Suprapubic skin (tissue), 4 donors: ENCODE data around the gene COL15A1.

Experiments used
- CTCF ChIP-seq, 2 donors: fragments of 200-600 bp in 1 of 2; fragments of 450-650 bp in 1 of 2; sonication (generic) in 1 of 2; IDR thresholded peaks; one replicate each; pipeline ENCODE4 v1.5.1; 2016 to 2019; ENCODE audit warnings: antibody characterized with exemption in 2 of 2, mild to moderate bottlenecking in 1 of 2, moderate library complexity in 1 of 2
- POLR2A ChIP-seq, 2 donors: fragments of 450-650 bp; IDR thresholded peaks; one replicate each; pipeline ENCODE4 v1.6.1; 2017; ENCODE audit warnings: antibody characterized with exemption in 2 of 2, mild to moderate bottlenecking in 2 of 2, moderate library complexity in 2 of 2
- POLR2AphosphoS5 ChIP-seq, 3 donors: sonication (generic); formaldehyde crosslinking; IDR thresholded peaks; one replicate each; pipeline ENCODE4 v1.6.1; 2017; ENCODE audit warnings: antibody characterized with exemption in 3 of 3

- no peak for TF ChIP-seq POLR2AphosphoS5 (IDR thresholded peaks at IDR 0.05)
- no peak for TF ChIP-seq POLR2A (IDR thresholded peaks at IDR 0.05)
- TF ChIP-seq CTCF (IDR thresholded peaks at IDR 0.05): no peak
These were observed 122.9 kb downstream of the COL15A1 start for GRCh38 chr9:99066571-99066970.
